Measurements from ENCODE around the gene UBE2E2.
"Not testable (repeated sequence)": the region's sequence is repeated elsewhere in the genome, so short reads cannot be mapped to it uniquely, and the experiment has no call there.

Gene UBE2E2

DNA sequence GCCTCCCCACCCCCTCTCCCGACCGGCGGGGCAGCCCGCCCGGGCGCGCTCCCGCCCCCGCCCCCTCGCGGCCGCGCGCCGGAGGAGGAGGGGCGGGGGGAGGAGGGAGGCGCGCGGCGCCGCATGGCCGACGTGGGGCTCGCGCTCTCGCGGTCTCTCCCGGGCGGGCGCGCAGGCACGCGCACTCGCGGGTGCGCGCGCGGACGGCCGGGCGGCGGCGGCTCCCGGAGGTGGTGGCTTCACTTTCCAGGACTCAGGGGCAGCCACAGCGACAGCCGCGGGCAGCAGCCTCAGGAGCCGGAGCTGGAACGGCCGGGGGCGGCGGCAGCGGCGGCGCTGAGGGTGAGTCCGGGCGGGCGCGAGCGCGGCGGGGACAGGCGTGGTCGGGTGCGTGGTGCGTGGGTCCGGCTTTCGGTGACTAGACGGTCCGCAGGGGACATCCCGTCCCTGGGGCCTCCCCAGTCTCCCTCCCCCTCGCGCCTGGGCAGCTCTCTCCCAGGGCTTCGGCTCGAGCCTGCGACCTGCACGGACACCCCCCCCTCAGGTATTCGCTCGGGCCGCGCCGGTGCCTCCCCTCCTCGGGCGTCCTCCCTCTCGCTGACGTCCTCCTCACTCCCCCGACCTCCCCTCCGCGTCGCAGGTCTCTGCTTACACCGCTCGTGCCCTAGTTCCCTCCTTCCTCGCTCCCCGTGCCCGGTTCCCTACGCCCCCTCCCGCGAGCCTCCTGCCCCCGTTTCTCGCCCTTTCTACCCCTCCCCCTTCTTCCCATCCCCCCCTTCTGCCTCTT lies at the start of gene UBE2E2:
TSS of gene UBE2E2 (plus strand) at position 407 of the 787 bp plus-strand sequence.
- DNase-seq, result peak; percentile 64 to 66

DNA sequence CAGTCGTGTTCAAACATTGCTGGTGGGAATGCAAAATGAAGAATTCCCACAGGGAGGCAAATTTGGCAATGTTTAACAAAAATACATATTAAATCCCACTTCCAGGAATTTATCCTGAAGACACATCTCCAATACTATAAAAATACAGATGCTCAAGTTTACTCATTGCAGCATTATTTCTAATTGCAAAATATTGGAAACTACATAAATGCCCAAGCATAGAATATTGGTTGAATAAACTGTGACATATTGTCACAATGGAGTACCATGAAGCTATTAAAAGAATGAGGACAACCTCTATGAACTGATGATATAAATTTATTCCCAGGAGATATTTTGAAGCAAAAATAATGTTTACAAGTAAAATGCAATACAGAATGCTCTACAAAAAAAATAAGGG lies 49.7 kb upstream of the UBE2E2 start:
- DNase-seq, result no peak

DNA sequence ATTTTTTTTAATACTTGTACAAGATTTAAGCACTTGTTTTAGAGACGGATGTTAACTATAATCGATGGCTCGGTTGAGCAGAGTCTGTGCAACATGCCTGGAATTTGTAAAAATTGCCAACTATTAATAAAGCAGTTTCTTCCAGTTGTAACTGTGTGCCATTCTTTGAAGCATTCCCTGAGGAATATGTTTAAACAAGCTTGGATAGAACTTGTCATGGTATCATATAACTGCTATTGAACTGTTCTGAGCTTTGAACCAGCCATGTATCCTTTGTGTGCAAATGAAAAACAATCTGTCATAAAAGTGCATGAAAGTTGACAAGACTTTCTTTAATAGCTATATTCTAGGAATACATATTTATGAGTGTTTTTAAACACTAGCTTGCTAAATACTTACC lies 45.8 kb upstream of the UBE2E2 start:
- DNase-seq, result no peak

DNA sequence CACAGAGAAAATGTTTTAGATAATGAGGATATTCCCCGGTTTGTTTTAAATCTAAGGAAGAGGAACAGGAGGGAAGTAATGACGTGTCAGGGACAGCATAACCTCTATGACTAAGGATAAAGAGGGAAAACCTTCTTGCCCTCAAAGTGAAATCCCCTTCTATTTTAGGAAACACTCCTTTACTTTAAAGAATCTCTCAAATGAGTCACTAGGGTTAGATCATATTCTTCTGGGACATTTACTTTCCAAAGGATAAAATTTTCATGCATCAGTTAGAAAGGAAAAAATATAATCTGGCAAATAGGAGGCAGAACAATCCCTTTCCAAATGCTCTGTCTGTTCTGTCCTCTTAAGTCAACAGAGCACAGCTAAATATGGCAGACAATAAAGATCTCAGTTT lies 43.2 kb upstream of the UBE2E2 start:
- DNase-seq, result no peak

DNA sequence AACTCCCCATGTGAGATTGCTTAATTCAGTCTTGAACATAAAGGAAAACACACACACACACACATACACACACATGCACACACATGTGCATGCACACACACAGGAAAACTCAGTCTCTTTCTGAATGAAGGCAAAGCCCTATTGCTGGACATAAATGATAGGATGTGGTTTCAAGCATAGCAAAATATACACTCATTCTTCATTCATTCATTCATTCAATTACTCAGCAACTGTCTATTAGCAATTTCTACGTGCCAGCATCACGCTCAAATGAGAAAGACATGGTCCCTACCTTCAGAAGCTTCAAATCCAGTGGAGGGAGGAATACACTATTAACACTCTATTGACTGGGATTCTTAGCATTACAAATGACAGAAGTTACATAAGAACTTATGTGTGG lies 41.8 kb upstream of the UBE2E2 start:
- no peak for DNase-seq

DNA sequence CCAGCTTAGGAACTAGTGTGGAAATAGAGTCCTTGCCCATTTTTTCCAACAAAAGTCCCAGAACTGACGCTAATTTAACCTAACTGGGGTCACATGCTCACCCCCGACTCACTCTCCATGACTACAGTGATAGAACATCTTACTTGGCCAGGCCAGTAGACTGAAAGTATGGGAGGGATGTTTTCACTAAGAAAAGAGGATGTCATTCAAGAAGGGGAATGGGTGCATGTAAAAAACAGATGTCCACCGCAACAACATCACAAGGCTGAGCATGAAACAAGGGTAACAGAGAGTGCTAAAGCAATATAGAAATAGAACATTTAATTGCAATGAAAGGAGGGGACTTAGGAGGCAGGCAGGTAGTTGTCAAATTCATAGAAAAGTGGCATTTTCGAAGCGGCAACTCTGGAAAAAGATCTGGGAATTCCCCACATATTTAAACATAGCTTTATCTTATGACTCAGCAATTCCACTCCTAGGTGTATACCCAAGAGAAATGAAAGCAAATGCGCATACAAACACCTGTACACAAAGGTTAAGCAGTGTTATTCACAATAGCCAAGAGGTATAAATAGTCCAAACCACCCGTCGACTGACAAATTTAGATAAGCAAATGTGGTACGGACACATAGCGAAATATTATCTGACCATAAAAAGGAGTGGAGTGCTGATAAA lies 41.1 kb upstream of the UBE2E2 start:
- no peak for DNase-seq

DNA sequence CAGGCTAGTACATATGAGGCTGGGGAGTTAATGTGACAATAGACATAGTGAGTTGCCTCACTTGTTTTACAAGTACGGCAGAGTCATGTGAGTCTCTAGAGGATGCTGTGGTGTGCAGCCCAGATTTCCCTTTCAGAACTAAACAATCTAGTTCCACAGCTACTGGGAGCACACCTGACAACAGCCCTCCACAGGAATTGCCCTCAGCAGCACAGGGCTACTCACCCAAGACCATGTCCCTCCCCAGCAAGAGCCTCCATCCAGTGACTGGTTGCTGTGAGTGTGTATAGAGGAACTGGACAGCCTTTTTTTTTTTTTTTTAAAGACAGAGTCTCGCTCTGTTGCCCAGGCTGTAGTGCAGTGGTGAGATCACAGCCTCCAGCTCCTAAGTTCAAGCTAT lies 40.2 kb upstream of the UBE2E2 start:
- no peak for DNase-seq

DNA sequence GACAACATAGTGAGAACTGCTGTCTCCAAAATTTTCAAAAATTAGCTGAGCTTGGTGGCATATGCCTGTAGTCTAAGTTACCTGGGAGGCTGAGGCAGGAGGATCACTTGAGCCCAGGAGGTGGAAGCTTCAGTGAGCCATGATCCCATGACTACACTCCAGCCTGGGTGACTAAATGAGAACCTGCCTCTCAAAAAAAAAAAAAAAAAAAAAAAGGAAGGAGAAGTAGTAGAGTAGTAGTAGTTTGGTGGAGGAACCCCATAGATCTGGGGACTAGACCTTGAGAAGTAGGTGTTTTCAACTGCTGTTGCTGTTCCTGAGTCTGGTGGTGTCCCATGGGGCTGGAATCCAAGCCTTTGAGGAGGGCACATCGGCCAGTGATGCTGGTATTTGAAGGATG lies 38.4 kb upstream of the UBE2E2 start:
- no peak for DNase-seq

DNA sequence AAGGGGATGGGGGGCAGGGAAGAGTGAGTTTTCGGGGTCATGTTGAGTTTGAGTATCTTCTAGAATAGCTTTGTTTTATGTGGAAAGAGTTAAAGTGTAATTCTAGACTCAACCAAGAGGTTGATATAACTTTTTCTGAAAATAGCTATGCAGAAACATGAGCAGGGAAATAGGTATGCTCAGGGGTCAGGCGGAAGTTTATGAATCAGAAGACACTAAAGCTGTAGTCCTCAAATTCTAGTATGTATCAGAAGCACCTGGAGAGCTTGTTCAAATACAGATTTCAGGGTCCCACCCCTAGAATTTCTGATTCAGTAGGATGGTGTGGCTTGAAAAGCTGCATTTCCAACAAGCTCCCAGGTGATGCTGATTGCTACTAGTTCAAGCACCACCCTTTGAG lies 37.6 kb upstream of the UBE2E2 start:
- DNase-seq, result no peak

DNA sequence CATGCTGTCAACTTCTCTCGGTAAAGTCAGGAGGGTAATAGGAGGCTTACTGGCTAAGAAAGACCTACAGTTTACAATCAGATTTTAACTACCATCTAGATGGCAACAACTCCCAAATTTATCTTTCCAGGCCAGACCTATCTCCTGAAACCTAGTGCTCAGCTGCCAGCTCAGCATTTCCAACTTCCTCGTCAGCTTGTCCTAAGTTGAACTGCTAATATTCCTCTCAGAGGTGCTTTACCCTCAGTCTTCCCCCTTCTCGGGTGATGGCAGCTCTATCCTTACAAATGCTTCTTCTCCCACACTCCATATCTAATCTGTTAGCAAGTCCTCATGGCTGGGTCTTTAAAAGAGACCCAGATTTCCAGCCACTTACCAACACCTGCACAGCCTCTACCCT lies 36.9 kb upstream of the UBE2E2 start:
- no peak for DNase-seq

DNA sequence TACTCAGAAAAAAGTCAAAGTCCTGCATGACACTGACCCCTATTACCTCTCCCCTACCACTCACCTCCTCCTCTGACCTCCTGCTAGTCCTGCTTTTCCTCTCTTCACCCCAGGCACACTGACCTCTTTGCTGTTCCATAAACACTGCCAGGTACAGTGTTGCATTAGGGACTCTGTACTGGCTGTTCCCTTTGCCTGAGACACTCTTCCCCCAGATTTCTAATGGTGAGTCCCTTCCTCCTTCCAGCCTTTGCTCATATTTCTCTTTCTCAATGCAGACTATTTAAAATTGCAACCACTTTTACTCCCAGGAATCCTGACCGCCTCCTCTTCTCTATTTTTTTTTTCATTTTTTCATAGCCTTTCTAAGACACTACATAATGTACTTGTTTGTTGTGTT lies 36.3 kb upstream of the UBE2E2 start:
- DNase-seq, result no peak

DNA sequence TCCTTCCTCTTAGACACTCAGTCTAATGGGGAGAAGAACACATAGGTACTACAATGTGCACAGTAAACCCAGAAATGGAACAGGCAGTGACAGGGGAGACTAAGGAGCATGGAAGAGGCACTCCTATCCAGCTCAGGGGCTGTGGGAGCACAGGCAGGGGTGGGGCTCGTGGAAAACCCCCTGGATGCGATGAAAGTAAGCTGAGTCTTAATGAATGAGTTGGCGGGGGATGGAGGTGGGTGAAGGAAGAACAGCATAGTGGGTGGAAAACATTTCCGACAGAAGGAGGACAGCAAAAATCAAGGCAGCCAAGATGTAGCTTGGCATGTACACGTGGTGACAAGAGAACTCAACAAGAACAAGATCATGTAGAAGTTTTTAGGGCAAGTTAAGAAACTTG lies 33.6 kb upstream of the UBE2E2 start:
- no peak for DNase-seq

DNA sequence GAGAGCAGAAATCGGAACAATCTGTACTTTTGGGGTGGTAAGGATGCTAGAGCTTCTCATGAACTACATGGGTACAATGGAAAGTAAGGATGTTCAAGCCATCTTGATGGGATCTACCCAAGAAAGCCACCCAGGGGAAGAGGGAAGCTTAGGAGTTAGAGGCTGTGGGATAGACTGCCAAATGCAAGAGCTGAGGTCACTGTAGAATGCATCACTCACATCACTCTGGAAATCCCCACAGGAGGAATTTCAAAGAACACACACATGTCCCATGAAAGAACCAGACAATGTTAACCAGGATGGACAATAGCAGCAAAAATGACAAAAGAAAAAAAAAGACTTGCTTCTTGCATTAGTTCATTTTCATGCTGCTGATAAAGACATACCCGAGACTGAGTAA lies 32.8 kb upstream of the UBE2E2 start:
- no peak for DNase-seq

DNA sequence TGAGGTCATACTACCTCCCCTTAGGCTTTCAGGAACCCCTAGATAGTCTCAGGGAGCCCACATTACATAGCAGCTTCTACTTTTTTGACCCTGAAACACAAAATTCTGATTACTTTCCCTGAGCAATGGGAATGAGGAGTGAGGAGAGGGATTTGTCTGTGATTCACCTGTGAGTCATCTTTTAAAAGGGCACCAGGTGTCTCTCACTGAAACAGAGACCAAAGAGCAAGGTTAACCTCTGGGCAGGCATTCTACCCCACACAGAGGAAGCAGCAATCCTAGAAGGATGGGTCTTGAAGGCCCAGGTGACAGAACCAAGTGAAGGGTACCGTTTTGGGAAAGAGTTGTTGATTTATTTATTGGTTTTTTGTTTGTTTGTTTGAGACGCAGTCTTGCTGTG lies 31.1 kb upstream of the UBE2E2 start:
- no peak for DNase-seq

DNA sequence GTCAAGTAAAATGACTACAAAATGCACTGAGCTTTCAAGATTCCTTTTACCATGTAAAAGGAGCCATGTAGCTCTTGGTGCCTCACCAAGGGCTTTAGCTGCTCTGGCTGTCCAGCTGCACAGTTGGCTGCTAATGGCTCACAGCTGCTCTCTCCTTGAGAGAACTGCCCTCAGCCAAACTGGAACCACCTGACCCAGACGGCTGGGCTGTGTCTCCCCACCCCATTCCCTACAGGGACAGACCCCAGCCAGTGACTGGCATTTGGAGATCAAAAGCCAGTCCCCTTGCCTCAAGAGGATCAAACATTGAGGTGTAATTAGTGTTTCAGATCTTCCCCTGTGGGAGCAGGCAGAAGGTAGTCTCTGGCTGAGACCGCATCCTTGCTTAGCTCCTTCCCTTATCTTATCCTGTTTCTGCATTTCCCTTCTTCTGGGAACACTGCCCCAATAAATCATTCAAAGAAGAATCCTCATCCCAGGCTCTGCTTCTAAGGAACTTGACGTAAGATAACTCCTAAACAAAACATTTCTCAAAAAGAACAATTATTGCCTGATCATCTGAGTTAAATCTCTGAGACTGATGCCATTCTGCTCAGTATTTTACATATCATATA lies 28.6 kb upstream of the UBE2E2 start:
- no peak for DNase-seq

DNA sequence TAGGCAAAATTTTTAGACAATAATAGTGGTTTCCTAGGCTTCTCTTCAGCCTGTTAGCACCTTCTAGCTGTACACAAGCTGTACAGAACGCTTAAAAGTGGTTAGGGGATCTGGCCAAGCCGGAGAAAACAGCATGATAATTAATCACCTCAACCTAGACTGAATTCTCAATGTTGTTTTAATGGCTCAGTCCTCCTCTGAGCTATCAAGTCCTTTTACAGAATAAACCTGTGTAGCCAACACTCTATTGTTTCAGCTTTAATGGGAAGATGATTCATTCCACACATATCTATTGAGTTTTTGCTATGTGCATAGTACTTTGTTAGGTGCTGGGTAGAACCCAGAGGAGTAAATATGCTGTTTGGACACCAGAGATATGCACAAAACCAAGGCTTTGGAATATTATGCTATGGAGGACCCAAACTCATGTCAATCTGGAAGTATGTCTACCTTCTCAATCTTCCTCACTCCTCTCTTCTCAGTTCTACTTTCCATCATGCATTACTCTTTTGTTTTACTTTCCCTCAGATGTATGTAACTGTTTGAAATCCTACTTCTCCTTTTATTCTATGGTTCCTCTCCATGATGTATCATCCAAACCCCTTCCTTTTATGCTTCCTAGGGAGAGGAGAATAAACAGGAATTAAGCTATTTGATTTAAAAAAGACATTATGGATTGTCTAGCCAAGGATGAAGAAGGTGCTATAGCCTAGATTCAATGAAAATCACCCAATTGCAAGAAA lies 27.6 kb upstream of the UBE2E2 start:
- no peak for DNase-seq

DNA sequence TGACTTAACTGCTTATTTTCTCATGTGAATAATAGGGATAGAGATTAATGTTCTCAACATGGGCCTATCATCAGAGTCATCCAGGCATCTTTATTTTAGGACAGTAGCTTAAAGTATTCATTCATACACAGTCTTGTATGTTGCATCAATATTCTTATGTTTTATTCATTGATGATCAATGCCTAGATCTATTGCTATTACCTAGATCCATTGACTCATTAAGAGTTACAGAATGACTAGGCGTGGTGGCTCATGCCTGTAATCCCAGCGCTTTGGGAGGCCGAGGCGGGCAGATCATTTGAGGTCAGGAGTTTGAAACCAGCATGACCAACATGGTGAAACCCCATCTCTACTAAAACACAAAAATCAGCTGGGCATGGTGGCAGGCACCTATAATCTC lies 26.3 kb upstream of the UBE2E2 start:
- DNase-seq, result not testable (repeated sequence)

DNA sequence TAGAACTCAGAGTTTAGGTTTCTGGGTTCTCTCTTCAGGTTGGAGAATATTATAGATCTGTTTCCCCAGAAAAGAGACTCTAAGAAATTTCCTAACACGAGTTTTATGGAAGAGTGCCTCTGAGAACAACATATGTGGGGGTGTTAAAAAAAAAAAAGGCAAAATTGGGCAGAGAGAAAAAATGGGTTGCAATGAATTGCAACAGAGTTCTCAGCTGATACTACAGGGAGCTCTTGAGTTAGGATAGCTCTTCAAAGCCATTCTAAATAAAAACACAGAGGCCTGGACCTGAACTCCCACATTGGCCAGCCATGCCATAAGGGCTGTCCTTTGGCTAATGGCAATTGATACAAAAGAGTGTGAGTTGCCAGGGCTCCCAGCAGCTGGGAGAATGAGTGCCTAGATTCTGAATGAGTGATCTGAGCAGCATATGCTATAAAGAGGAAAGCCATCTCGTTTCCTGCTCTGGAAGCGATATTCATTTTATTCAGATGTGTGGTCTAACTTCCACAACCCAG lies 20.1 kb upstream of the UBE2E2 start:
- DNase-seq, result no peak

DNA sequence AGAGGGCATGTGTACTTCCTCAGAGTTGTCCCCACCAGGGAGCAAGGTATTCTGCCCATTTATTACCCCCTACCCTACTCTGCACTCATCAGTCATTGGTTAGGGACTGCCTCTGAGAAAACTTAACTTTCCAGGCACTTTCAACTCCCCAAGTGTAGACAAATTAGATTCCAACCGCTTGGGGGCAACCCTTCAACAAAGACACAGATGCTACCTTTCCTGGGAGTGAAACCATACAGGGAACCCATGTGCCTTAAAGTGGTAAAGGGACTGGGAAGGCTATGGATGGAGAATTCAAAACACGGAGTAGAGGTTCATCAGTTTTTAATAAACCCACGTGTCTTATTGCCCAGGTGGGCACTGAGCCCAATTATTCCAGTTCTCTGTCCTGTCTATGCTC lies 19.4 kb upstream of the UBE2E2 start:
- no peak for DNase-seq

DNA sequence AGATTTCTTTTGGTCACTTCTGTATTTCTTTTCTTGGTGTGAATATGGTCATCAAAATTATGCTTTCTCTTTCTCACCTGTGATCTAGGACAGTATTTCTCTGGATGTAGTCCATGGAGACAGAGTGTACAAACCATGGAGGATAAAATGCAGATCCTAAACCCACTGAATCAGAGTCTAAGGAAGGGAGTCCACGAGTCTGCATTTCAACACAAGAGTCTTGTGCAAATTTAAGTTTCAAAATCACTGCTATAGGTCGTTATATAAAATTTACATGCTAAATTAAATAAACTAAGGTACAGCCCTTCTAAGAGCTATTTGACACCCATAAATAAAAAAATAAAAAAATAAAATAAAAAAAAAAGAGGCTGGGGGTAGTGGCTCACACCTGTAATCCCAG lies 17.3 kb upstream of the UBE2E2 start:
- no peak for DNase-seq

DNA sequence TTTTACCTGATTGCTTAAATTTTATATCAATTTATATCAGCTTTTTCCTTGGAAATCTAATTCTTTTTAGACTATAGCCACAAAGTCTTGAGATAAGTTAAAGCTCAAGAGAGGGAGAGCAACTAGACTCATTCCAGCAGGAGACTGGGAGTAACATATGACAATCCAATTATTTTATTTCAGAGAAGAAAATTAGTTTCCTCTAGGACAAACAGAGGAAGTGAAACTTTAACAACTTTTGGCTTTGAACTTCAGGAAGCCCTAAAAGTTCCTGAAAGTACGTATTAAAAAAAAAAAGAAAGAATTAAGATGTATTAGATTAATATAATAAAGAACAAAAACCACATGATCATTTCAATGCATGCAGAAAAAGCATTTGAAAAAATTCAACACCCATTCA lies 13.9 kb upstream of the UBE2E2 start:
- no peak for DNase-seq

DNA sequence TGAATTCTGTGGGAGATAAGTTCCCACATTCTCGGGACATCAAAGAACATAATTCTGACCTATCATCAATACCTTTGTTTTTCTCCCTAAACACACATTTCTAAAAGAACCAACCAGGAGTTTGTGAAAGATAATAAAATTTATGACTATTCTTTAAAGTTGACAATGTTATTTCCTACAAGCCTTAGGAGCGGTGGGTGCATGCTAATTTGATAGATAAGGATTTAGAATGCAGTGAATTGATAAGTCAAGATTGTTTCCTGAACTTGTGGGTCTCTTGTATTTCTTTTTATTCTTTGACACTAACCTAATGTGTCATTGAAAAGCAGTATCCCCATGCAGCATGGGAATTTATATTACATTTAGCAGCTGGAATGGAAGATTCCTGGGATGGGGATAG lies 10.3 kb upstream of the UBE2E2 start:
- DNase-seq, result no peak

DNA sequence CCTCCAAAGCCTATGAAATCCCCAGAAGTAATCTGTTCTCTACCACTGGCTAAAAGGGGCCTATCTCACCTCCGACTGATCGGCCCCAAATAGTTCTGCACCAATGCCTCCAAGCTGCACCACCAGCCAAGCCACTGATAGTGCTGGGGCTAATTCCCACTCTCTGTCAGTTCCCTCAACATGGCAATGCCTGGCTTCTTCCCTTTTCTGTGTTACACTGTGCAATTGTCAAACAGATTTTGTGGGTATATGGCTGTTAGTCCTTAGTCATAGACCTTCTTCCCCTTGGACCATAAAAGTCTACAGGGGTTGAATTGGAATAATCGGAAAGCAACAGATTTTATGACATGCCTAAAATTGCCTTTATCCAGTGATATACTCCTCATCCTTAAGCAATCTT lies 9.3 kb upstream of the UBE2E2 start:
- no peak for DNase-seq

All from stimulated activated CD4-positive, alpha-beta T cell treated with anti-CD3 and anti-CD28 coated beads, Interleukin-4, amount 100 ng/mL, for 4 hours (primary cell).